Stimulated activated CD8-positive, alpha-beta memory T cell treated with anti-CD3 and anti-CD28 coated beads, Interleukin-7, amount 100 ng/mL, for 4 hours (primary cell): ENCODE results near the gene RAB3A.
A peak's percentile ranks its signal among the peaks of the same experiment; 100 is the strongest.

Experiments used
- DNase-seq, 2 donors: peaks; one replicate each; pipeline ENCODE4 v3.0.0-alpha.2; 2020; ENCODE audit warnings: low read depth in 2 of 2

Gene RAB3A

GRCh38 chr19:18203863-18204393 lies at the start of gene RAB3A:
TSS of gene RAB3A (minus strand) at chr19:18204042. CDS start at chr19:18202740, 1,302 bp downstream.
- DNase-seq = peak; percentile 99

- DNase-seq = no peak
These were observed 49.3 kb upstream of the RAB3A start for GRCh38 chr19:18253130-18253529.

GRCh38 chr19:18252370-18252717 lies 48.5 kb upstream of the RAB3A start:
- DNase-seq = no peak

GRCh38 chr19:18251587-18252369 lies 47.9 kb upstream of the RAB3A start:
- peak; percentile 61 to 64 for DNase-seq

GRCh38 chr19:18249834-18250233 lies 46.0 kb upstream of the RAB3A start:
- no peak for DNase-seq

- DNase-seq = no peak
These were observed 41.5 kb upstream of the RAB3A start for GRCh38 chr19:18245297-18245696.

- no peak for DNase-seq
These were observed 35.5 kb upstream of the RAB3A start for GRCh38 chr19:18239303-18239702.

GRCh38 chr19:18234194-18234593 lies 30.4 kb upstream of the RAB3A start:
- no peak for DNase-seq

- no peak for DNase-seq
These were observed 29.5 kb upstream of the RAB3A start for GRCh38 chr19:18233224-18233825.

GRCh38 chr19:18232540-18233223 lies 28.8 kb upstream of the RAB3A start:
- DNase-seq = no peak

- DNase-seq = no peak
These were observed 27.9 kb upstream of the RAB3A start for GRCh38 chr19:18231775-18232174.

GRCh38 chr19:18230941-18231734 lies 27.3 kb upstream of the RAB3A start:
- no peak for DNase-seq

- no peak for DNase-seq
These were observed 26.1 kb upstream of the RAB3A start for GRCh38 chr19:18229915-18230314.

GRCh38 chr19:18229474-18229873 lies 25.6 kb upstream of the RAB3A start:
- DNase-seq = no peak

GRCh38 chr19:18227781-18228271 lies 24.0 kb upstream of the RAB3A start:
- no peak for DNase-seq

- no peak for DNase-seq
These were observed 23.3 kb upstream of the RAB3A start for GRCh38 chr19:18226956-18227780.

- no peak for DNase-seq
These were observed 22.0 kb upstream of the RAB3A start, which contains the start of gene PDE4C for GRCh38 chr19:18225702-18226468. TSS of gene PDE4C (minus strand) at chr19:18226438. CDS start at chr19:18226415, 23 bp downstream.

- no peak for DNase-seq
These were observed 21.5 kb upstream of the RAB3A start for GRCh38 chr19:18225355-18225701.

GRCh38 chr19:18224525-18225354 lies 20.9 kb upstream of the RAB3A start:
- DNase-seq = peak; percentile 54 to 64
